Measurements from ENCODE around the gene MAML3.

Gene MAML3

DNA sequence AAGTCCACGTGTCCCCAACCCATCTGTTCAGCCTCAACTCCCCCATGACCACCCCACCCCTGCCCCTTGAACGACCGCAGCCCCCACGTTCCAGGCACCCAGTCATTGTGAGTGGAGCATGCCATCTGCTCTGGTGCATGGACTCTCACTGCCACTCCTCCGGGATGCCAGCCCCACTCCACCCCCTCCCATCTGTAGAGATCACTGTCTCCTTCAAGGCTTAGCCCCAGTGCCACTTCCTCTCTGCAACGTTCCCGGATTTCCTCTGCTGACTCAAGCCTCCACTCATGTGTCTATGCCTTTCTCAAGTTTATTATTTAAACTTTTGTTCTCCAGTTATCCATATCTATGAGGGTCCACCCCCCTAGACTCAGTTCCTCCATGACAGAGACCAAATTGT is 54.0 kb downstream of the MAML3 start:
- TF ChIP-seq SIN3A (IDR thresholded peaks at IDR 0.05; ENCODE audit: borderline replicate concordance, insufficient read depth, low read length), result no peak
- TF ChIP-seq FOXP2 (optimal IDR thresholded peaks at IDR 0.05; ENCODE audit: borderline replicate concordance, extremely low read depth, extremely low read length, insufficient read depth), result no peak
- TF ChIP-seq, protein P1, sequence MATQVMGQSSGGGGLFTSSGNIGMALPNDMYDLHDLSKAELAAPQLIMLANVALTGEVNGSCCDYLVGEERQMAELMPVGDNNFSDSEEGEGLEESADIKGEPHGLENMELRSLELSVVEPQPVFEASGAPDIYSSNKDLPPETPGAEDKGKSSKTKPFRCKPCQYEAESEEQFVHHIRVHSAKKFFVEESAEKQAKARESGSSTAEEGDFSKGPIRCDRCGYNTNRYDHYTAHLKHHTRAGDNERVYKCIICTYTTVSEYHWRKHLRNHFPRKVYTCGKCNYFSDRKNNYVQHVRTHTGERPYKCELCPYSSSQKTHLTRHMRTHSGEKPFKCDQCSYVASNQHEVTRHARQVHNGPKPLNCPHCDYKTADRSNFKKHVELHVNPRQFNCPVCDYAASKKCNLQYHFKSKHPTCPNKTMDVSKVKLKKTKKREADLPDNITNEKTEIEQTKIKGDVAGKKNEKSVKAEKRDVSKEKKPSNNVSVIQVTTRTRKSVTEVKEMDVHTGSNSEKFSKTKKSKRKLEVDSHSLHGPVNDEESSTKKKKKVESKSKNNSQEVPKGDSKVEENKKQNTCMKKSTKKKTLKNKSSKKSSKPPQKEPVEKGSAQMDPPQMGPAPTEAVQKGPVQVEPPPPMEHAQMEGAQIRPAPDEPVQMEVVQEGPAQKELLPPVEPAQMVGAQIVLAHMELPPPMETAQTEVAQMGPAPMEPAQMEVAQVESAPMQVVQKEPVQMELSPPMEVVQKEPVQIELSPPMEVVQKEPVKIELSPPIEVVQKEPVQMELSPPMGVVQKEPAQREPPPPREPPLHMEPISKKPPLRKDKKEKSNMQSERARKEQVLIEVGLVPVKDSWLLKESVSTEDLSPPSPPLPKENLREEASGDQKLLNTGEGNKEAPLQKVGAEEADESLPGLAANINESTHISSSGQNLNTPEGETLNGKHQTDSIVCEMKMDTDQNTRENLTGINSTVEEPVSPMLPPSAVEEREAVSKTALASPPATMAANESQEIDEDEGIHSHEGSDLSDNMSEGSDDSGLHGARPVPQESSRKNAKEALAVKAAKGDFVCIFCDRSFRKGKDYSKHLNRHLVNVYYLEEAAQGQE (IDR thresholded peaks at IDR 0.05; ENCODE audit: insufficient read depth in 1 of 2, low read depth in 2 of 2, low read length in 2 of 2), result no peak
- no peak for TF ChIP-seq TAF1 (IDR thresholded peaks at IDR 0.05; ENCODE audit: borderline replicate concordance, insufficient read depth, low read length)
- TF ChIP-seq POLR2AphosphoS5 (IDR thresholded peaks at IDR 0.05; ENCODE audit: low read depth, low read length), result no peak

DNA sequence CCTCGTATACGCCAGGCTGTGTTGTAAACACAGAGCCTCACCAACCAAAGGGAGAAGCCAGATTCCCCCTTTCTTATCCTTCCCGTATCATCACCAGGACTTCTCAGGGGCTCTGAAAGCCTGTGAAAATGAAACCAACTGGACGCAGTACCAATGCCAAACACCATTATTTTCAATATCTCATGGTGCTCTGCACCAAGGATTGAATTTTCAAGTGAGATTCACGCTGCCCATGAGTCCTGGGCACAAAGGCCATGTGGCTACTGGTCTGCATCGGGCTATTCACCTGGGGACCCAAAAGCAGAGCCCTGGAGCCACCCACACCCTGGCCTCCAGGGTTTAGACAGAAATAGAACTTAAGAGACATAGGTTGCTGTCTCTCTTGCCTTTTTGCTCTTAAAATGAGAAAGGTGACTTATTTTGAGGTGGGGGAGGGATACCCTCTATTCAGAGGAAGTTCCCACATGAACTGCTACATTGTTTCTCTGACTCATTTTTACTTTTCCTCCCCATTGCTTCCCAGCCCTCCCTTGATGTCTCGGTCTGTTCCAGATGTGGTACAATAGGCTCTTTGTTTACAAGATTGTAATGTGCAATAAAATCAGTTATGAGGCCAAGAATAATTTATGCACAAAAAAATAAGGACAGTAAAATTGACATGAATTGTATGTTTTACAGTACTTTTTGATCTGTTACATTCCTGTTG is 55.4 kb downstream of the MAML3 start:
- TF ChIP-seq SIN3A (IDR thresholded peaks at IDR 0.05; ENCODE audit: borderline replicate concordance, insufficient read depth, low read length) (0 out of 2 replicates have a peak, but pooled peaks have one; percentile 19), FOXP2 (optimal IDR thresholded peaks at IDR 0.05; ENCODE audit: borderline replicate concordance, extremely low read depth, extremely low read length, insufficient read depth) (no peak)

DNA sequence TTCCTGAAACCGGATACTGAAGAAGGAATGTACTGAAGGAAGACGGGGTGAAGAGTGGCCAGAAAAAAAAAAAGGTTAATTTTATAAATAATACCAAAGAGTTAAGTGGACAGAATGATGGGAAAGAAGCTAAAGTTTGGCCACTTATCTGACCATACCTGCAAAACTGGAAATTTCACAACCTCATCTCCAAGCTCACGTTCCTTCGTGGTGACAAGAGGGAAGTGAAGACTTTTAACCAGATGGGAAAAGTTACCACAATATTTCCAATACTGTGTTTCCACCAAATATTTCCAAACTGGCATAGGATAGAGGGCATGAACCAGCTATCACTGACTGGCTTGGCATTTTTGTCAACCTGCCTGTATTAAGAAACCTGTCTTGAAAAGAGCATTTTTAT is 56.4 kb downstream of the MAML3 start:
- no peak for TF ChIP-seq FOXP2 (optimal IDR thresholded peaks at IDR 0.05; ENCODE audit: borderline replicate concordance, extremely low read depth, extremely low read length, insufficient read depth)
- no peak for TF ChIP-seq TAF1 (IDR thresholded peaks at IDR 0.05; ENCODE audit: borderline replicate concordance, insufficient read depth, low read length)
- no peak for TF ChIP-seq SIN3A (IDR thresholded peaks at IDR 0.05; ENCODE audit: borderline replicate concordance, insufficient read depth, low read length)
- TF ChIP-seq, protein P1 (IDR thresholded peaks at IDR 0.05; ENCODE audit: insufficient read depth in 1 of 2, low read depth in 2 of 2, low read length in 2 of 2), result no peak
- no peak for TF ChIP-seq POLR2AphosphoS5 (IDR thresholded peaks at IDR 0.05; ENCODE audit: low read depth, low read length)

DNA sequence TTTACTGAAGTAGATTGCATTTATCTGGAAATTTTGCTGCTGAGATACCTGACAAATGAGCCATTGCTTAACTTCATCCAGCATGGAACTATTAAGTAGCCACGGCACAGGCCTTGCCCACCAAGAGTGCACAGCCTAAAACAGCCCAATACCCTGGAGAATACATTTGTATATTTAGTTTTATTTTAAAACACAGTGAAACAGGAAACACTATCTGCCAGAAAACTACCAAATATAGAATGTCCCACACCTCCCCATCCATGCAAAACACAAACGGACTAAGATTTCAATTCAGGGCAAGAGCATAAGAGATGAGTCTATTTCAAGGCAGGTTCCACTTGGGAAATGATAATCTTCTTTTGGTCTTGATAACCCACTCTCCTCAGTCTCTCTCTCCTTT is 57.1 kb downstream of the MAML3 start:
- TF ChIP-seq TAF1 (IDR thresholded peaks at IDR 0.05; ENCODE audit: borderline replicate concordance, insufficient read depth, low read length) (no peak), FOXP2 (optimal IDR thresholded peaks at IDR 0.05; ENCODE audit: borderline replicate concordance, extremely low read depth, extremely low read length, insufficient read depth) (no peak), SIN3A (IDR thresholded peaks at IDR 0.05; ENCODE audit: borderline replicate concordance, insufficient read depth, low read length) (no peak), POLR2AphosphoS5 (IDR thresholded peaks at IDR 0.05; ENCODE audit: low read depth, low read length) (no peak)
- TF ChIP-seq, protein P1 (IDR thresholded peaks at IDR 0.05; ENCODE audit: insufficient read depth in 1 of 2, low read depth in 2 of 2, low read length in 2 of 2), result no peak

DNA sequence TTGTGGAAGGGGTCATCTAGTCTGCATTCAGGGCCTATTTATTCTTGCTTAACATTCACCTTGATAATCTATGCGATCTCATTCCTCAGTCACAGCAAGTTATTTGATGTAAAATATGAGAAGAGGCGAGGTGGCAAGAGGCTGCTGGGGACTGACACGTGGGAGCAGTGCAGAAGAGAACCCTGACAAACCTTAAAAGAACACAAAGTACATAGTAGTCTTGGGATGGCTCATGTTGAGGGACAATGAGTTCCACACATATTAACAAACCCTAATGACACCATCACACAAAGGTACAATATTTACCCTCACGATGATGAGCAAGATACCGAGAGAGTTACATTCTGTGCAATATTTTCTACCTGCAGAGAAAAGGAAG is 57.5 kb downstream of the MAML3 start:
- TF ChIP-seq, protein P1 (IDR thresholded peaks at IDR 0.05; ENCODE audit: insufficient read depth in 1 of 2, low read depth in 2 of 2, low read length in 2 of 2), result no peak
- TF ChIP-seq SIN3A (IDR thresholded peaks at IDR 0.05; ENCODE audit: borderline replicate concordance, insufficient read depth, low read length) (no peak), TAF1 (IDR thresholded peaks at IDR 0.05; ENCODE audit: borderline replicate concordance, insufficient read depth, low read length) (no peak), POLR2AphosphoS5 (IDR thresholded peaks at IDR 0.05; ENCODE audit: low read depth, low read length) (no peak), FOXP2 (optimal IDR thresholded peaks at IDR 0.05; ENCODE audit: borderline replicate concordance, extremely low read depth, extremely low read length, insufficient read depth) (no peak)
